HG03135 (cell line): ENCODE results near the gene GPR35.
"Not testable (repeated sequence)": the region's sequence is repeated elsewhere in the genome, so short reads cannot be mapped to it uniquely, and the experiment has no call there.

Experiments used
- ATAC-seq: cut with Tn5 transposase; IDR thresholded peaks from one replicate; pipeline ENCODE4 v1.9.1; 2021; ENCODE audit warnings: mild to moderate bottlenecking, moderate library complexity; ENCODE audit not compliant: unreplicated experiment

Gene GPR35

GRCh38 chr2:240601831-240602160 is 23.5 kb upstream of the GPR35 start:
- ATAC-seq = no peak

DNA sequence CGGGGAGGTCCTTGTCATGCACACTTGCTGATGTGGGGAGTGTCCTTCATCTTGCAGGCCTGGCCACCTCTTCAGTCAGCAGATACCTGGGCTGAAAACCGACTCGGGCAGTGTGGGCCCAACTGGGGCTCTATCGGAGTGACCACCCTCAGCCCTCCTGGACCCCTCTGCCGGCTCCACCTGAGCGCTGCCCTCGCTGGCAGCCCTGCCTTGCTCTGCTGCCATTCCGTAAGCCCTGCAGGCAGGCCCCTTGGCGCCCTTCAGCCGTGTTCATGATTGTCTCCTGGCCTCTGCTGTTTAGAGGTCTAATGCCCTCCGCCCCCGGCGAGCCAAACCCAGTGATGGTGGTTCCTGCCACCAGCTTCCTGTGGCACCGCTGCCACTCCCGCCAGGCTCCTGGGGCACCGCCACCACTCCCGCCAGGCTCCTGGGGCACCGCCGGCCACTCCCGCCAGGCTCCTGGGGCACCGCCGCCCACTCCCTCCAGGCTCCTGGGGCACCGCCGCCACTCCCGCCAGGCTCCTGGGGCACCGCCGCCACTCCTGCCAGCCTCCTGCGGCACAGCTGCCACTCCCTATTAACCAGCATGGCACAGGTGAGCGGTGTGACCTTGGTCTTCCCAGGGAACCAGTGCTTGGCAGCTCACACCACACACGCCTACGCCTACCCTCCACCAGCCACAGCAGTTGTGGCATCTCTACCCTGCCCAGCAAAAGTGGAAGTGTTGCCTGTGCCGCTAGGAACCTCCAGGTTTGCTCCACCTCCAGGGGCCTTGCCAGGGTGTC is 22.8 kb upstream of the GPR35 start:
- no peak for ATAC-seq

DNA sequence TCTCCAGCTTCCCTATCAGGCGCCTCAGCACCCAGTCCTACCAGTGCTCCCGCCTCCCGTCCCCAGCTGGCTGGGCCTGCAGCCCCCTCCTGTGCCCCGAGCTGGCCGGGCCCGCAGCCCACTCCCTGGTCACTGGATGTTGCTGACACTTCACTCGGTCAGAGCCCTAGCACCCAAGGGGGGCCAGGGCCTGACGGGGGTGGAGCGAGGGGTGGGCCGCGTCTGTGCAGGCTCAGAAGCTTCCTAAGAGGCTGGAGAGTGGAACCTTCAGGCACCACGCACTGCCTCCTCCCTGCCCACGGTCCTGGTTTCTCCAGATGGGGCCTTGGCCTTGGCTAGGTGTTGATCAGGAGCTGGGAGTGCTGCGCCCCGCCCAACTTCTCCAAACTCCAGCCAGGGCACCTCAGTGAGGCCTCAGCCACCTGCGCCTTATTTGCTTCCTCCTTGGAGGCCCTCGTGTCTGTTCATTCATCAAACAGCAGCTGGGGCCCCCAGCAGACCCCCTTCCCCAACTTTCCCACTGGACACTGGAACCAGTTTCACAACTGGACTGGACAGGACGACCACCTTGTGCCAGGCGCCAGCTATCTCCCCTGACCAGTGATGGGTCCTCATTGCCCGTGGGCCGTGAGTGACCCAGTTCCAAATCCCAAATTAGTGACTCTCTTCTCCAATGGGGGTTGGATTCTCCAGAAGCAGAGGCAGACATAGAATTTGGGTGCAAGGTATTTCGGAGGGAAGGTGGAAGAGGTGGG is 22.0 kb upstream of the GPR35 start:
- no peak for ATAC-seq

DNA sequence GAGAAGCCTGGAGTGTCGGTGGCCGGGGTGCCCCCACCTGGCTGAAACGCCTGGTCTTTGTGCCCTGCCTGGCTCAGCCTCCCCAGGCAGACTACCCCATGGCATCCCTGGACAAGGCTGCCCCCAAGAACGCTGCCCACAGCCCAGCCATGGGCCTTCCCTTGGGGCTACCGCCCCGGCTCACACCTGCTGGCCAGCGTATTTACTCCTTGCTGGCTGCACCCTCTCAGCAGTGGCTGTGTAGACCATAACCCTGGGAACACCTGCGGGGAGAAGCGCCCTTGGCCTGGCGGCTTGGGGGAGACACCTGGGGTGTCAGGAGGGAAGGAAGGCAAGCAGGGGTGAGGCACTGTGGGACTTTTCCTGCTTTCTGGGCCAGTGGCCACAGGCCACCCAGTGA is 21.4 kb upstream of the GPR35 start:
- ATAC-seq = no peak

DNA sequence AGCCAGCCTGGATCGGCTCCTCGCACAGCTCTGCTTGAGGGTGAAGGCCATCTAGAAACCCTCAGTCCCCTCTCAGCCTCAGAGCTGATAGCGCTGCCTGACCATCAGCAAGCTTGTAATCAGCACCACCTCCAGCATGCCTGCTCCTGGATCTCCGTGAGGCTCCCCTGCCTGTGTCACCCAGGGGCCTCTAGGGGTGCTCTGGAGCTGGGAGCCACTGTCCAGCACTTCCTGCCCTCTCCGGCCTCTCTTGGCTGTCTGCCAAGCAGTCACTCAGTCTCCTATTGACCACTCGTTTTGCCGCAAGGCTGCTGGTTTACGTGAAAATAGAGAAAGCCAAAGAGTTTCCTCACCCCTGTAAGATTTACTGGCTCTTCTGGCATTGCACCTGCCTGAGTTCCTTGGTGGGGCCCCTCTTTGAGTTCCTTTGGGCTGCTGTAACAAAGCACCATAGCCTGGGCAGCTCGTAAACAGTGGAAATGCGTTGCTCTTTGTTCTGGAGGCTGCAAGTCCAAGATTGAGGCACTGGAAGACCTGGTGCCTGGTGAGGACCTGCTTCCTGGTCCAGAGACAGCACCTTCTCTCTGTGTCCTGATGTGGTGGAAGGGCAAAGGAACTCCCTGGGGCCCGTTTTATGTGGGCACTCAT is 20.9 kb upstream of the GPR35 start:
- no peak for ATAC-seq

DNA sequence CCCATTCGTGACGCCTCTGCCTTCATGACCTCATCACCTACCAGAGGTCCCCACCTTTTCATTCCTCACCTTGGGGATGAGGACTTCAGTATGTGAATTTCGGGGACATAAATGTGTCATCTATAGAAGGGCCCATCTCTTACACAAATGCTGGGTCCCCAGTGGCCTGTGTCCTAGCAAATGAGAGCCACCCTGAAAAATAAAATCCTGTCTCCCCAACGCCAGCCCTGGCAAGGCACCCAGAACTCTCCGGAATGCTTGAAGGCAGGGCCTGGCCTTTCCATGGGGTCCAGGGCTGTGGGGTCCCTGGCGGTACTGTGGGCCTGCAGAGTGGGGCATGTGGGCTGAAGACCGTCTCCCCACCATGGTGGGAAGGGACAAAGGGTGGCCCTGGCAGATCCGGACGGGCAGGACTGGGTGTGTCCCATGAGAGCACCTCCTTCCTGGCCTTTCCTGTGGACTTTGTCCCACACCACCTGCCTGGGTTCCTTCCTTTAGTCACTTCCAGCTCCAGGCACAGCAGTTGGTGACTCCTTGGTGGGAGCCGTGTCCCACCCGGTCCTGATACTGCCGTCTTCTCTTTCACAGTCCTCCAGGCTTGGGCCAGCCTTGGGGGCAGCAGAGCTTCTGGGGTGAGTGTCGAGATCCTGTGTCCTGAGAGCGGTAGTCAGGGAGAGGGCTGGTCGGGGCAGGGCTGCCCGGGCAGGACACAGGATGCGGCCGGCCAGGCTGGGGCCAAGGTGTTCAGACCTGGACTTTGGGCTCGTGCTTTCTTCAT is 20.2 kb upstream of the GPR35 start:
- no peak for ATAC-seq

GRCh38 chr2:240605867-240606743 is 19.2 kb upstream of the GPR35 start:
- ATAC-seq = no peak

GRCh38 chr2:240611601-240612210 is 13.6 kb upstream of the GPR35 start:
- no peak for ATAC-seq

GRCh38 chr2:240613781-240614180 is 11.5 kb upstream of the GPR35 start:
- ATAC-seq = no peak

- ATAC-seq = no peak
Observed at GRCh38 chr2:240614391-240614790, 10.9 kb upstream of the GPR35 start.

GRCh38 chr2:240615396-240615795 is 9.9 kb upstream of the GPR35 start:
- no peak for ATAC-seq

DNA sequence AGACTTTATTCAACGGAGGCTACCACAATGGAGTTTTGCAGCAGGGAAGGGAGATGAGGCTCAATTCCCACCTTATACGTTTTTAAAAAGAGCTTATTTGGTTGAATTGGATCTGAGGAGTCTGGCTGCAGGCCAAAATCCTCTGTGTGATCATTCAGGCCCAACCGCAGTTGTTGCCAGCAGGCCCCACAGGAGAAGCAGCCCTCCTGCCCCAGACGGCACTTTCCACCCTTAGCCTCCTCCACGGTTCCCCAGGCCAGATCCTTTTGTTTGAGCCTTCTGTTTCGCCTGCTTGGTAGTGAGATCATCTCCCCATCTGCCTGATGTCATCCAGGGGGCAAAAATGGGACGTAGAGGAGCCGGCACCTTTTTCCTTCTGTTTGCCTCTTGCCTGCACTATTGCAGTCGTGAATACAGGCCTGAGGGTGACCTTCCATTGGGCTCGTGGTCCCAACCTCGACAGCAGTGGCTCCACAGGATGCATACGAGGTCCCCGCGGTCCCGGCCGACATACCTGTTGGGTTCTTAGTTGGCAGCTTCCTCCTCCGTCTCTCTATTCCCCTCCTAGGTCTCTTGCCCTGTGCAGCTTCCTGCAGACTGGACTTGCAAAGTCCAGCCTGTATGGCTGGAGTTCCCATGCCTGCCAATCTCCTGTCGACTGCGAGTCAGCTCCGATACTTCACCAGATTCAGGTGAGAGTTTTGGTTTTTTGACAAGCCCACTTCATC is 9.3 kb upstream of the GPR35 start:
- no peak for ATAC-seq

DNA sequence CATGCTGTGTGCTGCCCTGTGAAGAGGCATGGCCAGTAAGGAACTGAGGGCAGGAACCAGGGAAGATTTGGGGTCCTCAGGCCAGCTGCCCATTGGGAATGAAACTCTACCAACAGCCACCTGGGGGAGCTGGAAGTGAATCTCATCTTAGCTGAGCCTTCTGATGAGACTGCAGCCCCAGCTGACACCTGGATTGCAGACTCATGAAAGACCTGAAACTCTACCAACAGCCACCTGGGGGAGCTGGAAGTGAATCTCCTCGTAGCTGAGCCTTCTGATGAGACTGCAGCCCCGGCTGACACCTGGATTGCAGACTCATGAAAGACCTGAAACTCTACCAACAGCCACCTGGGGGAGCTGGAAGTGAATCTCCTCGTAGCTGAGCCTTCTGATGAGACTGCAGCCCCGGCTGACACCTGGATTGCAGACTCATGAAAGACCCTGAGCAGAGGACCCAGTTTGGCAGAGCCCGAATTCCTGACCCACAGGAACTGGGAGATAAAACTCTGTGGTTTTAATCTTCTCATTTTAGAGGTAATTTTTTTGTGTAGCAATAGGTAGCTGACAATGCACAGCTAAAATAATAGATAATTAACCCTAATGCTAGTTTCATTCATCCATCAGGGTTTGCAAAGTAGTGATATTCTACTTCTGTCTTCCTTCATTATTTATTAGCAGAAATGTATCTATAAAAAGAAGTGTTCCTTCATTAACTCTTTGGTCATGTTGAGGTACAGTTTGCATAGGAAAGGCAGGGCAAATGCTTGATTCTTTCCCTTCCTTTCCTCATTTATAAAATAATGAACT is 8.2 kb upstream of the GPR35 start:
- not testable (repeated sequence) for ATAC-seq

DNA sequence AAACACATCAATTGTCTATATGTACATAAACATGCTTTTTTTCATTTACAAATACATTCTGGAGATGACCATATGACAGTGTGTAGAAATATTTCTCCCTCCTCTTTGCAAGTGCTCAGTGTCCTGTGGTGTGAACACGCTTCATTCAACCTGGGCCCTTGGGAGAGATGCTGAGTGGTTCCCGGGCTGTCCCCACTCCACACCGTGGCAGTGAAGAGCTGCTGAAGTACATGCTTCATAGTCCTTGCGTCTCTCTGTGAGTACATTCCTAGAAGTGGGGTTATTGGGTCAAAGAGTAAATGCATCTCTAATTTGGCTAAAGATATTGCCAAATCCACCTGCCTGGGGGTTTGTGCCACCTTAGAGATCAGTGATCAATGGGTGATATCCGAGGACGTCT is 6.5 kb upstream of the GPR35 start:
- no peak for ATAC-seq

GRCh38 chr2:240619506-240620148 is 5.7 kb upstream of the GPR35 start:
- ATAC-seq = no peak

GRCh38 chr2:240620149-240620731 is 5.0 kb upstream of the GPR35 start:
- no peak for ATAC-seq

- no peak for ATAC-seq
Observed at GRCh38 chr2:240620859-240621258, 4.4 kb upstream of the GPR35 start.

GRCh38 chr2:240622060-240622411 is 3.2 kb upstream of the GPR35 start:
- ATAC-seq = no peak
